ENCODE results near the gene INPP5D.

- TF ChIP-seq, protein P1, sequence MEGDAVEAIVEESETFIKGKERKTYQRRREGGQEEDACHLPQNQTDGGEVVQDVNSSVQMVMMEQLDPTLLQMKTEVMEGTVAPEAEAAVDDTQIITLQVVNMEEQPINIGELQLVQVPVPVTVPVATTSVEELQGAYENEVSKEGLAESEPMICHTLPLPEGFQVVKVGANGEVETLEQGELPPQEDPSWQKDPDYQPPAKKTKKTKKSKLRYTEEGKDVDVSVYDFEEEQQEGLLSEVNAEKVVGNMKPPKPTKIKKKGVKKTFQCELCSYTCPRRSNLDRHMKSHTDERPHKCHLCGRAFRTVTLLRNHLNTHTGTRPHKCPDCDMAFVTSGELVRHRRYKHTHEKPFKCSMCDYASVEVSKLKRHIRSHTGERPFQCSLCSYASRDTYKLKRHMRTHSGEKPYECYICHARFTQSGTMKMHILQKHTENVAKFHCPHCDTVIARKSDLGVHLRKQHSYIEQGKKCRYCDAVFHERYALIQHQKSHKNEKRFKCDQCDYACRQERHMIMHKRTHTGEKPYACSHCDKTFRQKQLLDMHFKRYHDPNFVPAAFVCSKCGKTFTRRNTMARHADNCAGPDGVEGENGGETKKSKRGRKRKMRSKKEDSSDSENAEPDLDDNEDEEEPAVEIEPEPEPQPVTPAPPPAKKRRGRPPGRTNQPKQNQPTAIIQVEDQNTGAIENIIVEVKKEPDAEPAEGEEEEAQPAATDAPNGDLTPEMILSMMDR (IDR thresholded peaks at IDR 0.05): no peak
- TF ChIP-seq EZH2 (IDR thresholded peaks at IDR 0.05; ENCODE audit: borderline replicate concordance, insufficient read depth, low read depth, low read length, poor library complexity, severe bottlenecking): no peak
These were observed 37.0 kb upstream of the INPP5D start for GRCh38 chr2:233023007-233023760.
